ENCODE results near the gene LAMA5. TPM values are rescaled to one million over a fixed set of nuclear protein-coding genes. Genes with fewer than 3 reads are reported as not detected.

Gene LAMA5
- total RNA-seq, 1 experiment from 2014 or later = 321 TPM

DNA sequence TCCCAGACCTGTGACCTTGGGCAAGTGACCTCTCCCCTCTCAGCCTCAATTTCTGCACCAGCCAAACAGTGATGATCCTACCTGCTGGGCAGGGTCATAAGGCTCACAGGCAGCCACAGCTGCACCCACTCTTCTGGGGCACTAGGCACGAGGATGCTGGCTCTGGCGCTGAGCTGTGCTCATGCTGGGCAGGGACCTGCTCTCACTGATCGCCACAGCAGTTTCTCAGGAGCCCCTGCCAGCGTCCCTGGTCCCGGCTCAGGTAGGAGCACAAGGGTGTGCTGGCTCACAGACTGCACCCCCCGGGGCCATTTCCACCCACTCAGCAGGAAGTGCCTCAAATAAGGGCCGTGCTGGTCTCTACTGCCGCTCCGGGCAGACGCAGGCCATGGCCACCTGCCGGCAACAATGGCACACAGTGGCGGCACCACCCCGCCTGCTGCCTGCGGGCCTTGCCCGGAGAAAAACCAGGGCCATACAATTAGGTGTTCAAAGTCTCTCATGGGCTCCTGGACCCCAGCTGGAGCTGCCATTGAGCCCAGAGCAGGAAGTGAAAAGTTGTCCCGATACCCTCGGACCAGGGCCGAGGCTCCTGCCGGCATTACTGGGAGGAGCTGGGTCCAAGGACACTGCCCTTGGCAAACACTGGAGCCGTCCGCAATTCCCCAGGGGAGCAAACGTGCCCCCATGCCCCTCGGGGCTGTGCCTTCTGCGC lies 44.5 kb upstream of the LAMA5 start:
- Histone ChIP-seq H3K4me1 (ENCODE audit: control insufficient read depth in 1 of 2, insufficient read depth in 2 of 2, low read length in 2 of 2) (peaks cover 21 to 26% of the 10 kb centered on the region in 2 experiments), H3K4me2 (ENCODE audit: low read length) (no peak overlapping the region), H3K9me2 (ENCODE audit: insufficient read depth) (no peaks in the 10 kb centered on the region), H3K27me3 (ENCODE audit: insufficient read depth, low read length) (no peaks in the 10 kb centered on the region), H3K27ac (ENCODE audit: low read depth, low read length) (no peak overlapping the region), H3K4me3 (replicated peaks in 1 of 2; ENCODE audit: low read depth in 1 of 2, low read length in 2 of 2) (no peak overlapping the region), H3K9me3 (ENCODE audit: control insufficient read depth in 1 of 2, insufficient read depth in 1 of 2, low read depth in 1 of 2, low read length in 2 of 2) (no peaks in the 10 kb centered on the region), H3K9ac (ENCODE audit: low read length) (no peak overlapping the region), H4K20me1 (ENCODE audit: insufficient read depth) (no peaks in the 10 kb centered on the region), H3K36me3 (ENCODE audit: control insufficient read depth in 1 of 2, insufficient read depth in 2 of 2, low read length in 2 of 2) (no peaks in the 10 kb centered on the region), H2AFZ (ENCODE audit: low read depth, low read length, poor library complexity, severe bottlenecking) (no peak overlapping the region), H3K79me2 (ENCODE audit: insufficient read depth, low read length) (peaks cover under 1% of the 10 kb centered on the region; the same call in 1 of the 2 replicates)
- BruUV-seq (replicated peaks) = no TSS peak
- RAD21 ChIA-PET (ENCODE audit: low non-redundant PET in 1 of 2, low total read pairs in 2 of 2, uncharacterized antibody in 2 of 2, unreplicated experiment in 2 of 2) = interaction anchor here in 1 of 2 experiments (1.2 kb wide), 1 partner anchor 16 kb away, joined by 3 read pairs; the partner anchor contains the start of gene RBBP8NL
- intact Hi-C loops (cut with micrococcal nuclease) = loop anchor here (2.0 kb wide), 1 partner anchor 85 kb away; no protein-coding TSS in a partner anchor
- CTCF ChIA-PET = interaction anchor here (1.3 to 2.7 kb wide), 4 partner anchors 22 to 380 kb away, joined by 3 to 20 read pairs (median 9); partner anchors contain the start of gene ADRM1
- POLR2A ChIA-PET = no interaction called here
- TF ChIP-seq TCF7L2 (IDR thresholded peaks at IDR 0.05; ENCODE audit: borderline replicate concordance, extremely low read depth, insufficient read depth, insufficient read length) (no peak), EZH2 (IDR thresholded peaks at IDR 0.05) (no peak), YY1 (IDR thresholded peaks at IDR 0.05; ENCODE audit: extremely low read depth, insufficient replicate concordance, low read depth, low read length) (no peak), FOSL1 (IDR thresholded peaks at IDR 0.05; ENCODE audit: low read depth) (no peak)
- TF ChIP-seq, protein P1, sequence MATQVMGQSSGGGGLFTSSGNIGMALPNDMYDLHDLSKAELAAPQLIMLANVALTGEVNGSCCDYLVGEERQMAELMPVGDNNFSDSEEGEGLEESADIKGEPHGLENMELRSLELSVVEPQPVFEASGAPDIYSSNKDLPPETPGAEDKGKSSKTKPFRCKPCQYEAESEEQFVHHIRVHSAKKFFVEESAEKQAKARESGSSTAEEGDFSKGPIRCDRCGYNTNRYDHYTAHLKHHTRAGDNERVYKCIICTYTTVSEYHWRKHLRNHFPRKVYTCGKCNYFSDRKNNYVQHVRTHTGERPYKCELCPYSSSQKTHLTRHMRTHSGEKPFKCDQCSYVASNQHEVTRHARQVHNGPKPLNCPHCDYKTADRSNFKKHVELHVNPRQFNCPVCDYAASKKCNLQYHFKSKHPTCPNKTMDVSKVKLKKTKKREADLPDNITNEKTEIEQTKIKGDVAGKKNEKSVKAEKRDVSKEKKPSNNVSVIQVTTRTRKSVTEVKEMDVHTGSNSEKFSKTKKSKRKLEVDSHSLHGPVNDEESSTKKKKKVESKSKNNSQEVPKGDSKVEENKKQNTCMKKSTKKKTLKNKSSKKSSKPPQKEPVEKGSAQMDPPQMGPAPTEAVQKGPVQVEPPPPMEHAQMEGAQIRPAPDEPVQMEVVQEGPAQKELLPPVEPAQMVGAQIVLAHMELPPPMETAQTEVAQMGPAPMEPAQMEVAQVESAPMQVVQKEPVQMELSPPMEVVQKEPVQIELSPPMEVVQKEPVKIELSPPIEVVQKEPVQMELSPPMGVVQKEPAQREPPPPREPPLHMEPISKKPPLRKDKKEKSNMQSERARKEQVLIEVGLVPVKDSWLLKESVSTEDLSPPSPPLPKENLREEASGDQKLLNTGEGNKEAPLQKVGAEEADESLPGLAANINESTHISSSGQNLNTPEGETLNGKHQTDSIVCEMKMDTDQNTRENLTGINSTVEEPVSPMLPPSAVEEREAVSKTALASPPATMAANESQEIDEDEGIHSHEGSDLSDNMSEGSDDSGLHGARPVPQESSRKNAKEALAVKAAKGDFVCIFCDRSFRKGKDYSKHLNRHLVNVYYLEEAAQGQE (IDR thresholded peaks at IDR 0.05; ENCODE audit: low read depth) = no peak
- DNase-seq (ENCODE audit: low read depth, low spot score) (no peak), ATAC-seq (no peak)
